Measurements from ENCODE around the gene FILIP1L. TPM values are rescaled to one million over a fixed set of nuclear protein-coding genes. Genes with fewer than 3 reads are reported as not detected.

FILIP1L gene
- total RNA-seq, 1 donor from 2014 or later: 36.3 TPM

DNA sequence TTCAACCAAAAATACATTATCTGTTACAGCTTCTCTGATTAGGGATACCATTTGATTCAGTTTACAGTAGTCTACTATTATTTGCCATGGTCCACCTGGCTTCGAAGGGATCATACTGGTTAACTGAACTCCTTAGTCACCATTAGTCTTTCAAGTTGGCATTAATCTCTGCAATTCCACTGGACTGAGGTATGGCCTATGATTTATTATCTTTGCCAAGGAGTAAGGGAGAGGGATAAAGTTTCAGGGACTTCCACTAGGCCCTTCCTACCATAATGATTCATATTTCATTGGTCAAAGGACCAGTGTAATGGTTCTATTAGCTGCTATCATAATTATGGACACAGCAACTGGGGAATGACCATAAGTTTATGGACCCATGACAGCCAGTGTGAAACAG is 303.9 kb downstream of the FILIP1L start:
- DNase-seq (ENCODE audit: low read depth in 2 of 2): no peak

DNA sequence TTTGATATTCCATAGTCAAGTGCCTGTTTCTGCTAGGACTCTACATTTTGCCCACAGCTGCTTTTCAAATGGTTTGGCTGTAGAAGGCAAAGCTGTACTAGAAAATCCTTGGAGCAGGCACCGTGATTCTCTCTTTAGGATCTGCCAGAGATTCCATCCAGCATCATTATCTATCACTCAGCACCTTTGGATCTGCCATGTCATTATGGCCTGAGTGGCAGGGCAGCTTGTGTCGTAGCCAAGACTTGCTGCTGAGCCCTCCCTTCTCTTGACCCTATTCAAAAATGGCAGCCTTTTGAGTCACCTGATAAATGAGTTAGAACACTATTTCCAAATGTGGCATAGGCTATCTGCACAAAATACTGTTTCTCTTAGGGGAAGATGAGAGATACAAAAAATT is 304.7 kb downstream of the FILIP1L start:
- DNase-seq (ENCODE audit: low read depth in 2 of 2): no peak

DNA sequence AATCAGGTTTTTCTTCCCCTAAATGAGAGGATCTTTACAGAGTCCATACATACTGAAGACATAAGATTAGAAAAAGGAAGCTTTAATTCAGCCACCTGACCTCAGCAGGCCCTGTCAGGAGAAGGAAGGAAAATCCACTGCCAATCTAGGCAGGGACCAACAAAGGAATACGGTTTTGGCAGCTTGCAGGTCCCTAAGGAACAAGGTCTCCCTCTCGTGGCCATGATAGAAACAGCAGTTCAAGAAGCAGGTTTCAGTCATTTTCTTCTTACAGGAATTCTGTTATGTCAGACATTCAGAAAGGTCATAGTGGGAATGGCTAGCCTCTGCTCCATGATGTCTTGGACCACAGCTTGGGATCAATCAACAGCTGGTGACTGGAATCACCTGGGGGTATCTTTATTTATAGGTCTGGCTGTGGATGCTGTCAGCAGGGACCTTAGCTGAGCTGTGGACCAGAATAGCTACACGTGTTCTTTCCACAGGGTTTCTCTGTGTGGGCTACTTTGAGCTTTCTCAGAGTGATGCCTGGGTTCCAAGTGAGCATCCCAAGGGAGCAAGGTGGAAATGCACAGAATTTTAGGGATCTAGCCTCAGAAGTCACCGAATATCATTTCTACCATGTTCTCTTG is 306.0 kb downstream of the FILIP1L start:
- DNase-seq (ENCODE audit: low read depth in 2 of 2): peak; percentile 72 to 85

DNA sequence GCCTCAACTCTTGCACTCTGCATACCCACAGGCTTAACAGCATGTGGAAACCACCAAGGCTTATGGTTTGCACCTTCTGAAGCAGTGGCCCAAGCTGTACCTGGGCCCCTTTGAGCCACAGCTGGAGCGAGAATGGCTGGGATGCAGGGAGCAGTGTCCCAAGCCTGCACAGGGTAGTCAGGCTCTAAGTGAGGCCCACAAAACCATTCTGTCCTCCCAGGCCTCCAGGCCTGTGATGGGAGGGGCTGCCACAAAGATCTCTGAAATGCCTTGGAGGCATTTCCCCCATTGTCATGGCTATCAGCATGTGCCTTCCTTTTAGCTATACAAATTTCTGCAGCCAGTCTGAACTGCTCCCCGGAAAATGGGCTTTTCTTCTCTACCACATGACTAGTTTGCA is 309.1 kb downstream of the FILIP1L start:
- DNase-seq (ENCODE audit: low read depth in 2 of 2): no peak

DNA sequence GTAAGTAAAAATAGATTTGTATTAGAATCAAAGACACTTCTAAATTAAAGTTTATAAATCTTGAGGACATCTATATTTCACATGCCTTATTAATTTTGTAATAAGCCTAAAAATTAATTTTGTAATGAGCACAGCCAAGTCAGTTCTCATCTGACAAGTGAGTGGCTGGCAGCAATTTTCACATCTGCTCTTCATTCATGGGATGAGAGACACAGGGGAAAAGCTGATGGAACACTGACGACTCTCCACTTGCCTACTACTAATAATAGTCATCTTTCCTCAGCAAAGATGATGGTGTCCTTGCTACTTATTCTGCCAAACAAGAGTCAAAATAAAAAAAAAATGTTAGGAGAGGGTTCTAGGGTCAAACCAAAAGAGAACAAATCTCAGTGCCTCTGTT is 311.0 kb downstream of the FILIP1L start:
- no peak for DNase-seq (ENCODE audit: low read depth in 2 of 2)

DNA sequence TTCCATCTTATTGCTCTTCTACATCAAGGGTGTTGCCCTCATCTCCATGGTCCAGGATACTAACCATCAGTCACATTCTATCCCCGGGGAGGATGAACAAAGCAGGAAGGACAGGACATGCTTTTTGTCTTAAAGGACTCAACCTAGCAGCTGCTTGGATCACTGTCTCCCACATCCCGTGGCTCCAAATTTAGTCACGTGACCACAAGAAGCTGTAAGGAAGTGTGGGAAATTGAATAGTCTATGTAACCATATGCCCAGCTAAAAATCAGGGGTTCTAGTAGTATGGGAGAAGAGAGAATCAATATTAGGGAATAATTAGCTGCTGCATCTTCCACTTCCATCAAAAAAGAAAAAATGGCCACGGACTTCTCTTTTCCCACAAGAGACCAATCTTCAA is 314.9 kb downstream of the FILIP1L start:
- DNase-seq (ENCODE audit: low read depth in 2 of 2): no peak

- DNase-seq (ENCODE audit: low read depth in 2 of 2): no peak
Measured at GRCh38 chr3:99795573-99795972, 318.7 kb downstream of the FILIP1L start.

DNA sequence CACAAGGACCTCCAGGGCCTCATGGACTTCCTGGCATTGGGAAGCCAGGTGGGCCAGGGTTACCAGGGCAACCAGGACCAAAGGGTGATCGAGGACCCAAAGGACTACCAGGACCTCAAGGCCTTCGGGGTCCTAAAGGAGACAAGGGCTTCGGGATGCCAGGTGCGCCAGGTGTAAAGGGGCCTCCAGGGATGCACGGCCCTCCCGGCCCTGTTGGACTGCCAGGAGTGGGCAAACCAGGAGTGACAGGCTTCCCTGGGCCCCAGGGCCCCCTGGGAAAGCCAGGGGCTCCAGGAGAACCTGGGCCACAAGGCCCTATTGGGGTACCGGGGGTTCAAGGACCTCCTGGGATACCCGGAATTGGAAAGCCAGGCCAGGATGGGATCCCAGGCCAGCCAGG is 319.8 kb downstream of the FILIP1L start:
- DNase-seq (ENCODE audit: low read depth in 2 of 2): no peak

GRCh38 chr3:99789011-99789721 is 325.1 kb downstream of the FILIP1L start:
- DNase-seq (ENCODE audit: low read depth in 2 of 2): peak; percentile 68 to 72

Other genes starting within 250 kb of the FILIP1L start
- gene TBC1D23, start 146.5 kb upstream of the FILIP1L start, total RNA-seq: 25.1 and 26.8 TPM in 2 replicates
- gene NIT2, start 220.3 kb upstream of the FILIP1L start, total RNA-seq: 3.4 and 6.8 TPM in 2 replicates